ENCODE results near the gene THAP6. TPM values are rescaled to one million over a fixed set of nuclear protein-coding genes. Genes with fewer than 3 reads are reported as not detected.

Gene THAP6
- total and polyA plus RNA-seq, 2 donors (not counting 1 experiment from before 2014, with no cell fraction given) = 8.9 to 38.3 TPM

DNA sequence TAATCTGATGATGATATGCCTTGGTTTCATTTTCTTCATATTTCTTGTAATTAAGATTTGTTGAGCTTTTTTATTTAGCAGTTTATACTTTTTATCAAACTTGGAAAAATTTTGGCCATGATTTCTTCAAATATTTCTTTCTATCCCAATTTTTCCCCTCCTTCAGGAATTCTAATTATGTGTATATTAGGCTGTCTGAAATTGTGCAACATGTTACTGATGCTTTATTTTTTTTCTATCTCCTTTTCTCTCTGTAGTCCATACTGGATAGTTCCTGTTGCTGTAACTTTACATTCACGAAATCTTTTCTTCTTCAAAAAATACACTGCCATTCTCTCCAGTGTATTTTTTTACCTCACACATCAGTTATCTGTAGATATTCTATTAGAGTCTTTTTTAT is 10.8 kb downstream of the THAP6 start:
- peaks cover 3% of the 10 kb centered on the region for H3K79me2 ChIP-seq (ENCODE audit: control insufficient read depth, insufficient read depth, low read length)
- H3K27ac ChIP-seq (ENCODE audit: low read length in 2 of 2) = no peak overlapping the region
- ChIA-PET CTCF (interaction anchor here (1.2 kb wide), 1 partner anchor 564 kb away, joined by 3 read pairs; no protein-coding TSS in a partner anchor), POLR2A (no interaction called here)
- no peaks in the 10 kb centered on the region for H3K9me3 ChIP-seq (ENCODE audit: control extremely low read depth in 1 of 3, control insufficient read depth in 2 of 3, insufficient read depth in 1 of 3, low read length in 2 of 3)
- H3K4me1 Mint-ChIP-seq = peaks cover 3% of the 10 kb centered on the region
- DNase-seq = no peak
- no peaks in the 10 kb centered on the region for H4K20me1 ChIP-seq (ENCODE audit: control insufficient read depth, insufficient read depth, low read length, poor library complexity, severe bottlenecking)
- no peak for ATAC-seq (ENCODE audit: low read depth)
- no peaks in the 10 kb centered on the region for H3K27me3 ChIP-seq (replicated peaks in 1 of 4; ENCODE audit: control extremely low read depth in 1 of 4, control insufficient read depth in 3 of 4, insufficient read depth in 4 of 4, low read length in 3 of 4)
- peaks cover 25 to 53% of the 10 kb centered on the region in 2 experiments for H3K36me3 ChIP-seq (replicated peaks in 1 of 2; ENCODE audit: control extremely low read depth in 1 of 2, control insufficient read depth in 1 of 2, extremely low read depth in 1 of 2, insufficient read depth in 2 of 2, low read length in 1 of 2)
- intact Hi-C loops (cut with micrococcal nuclease) = no loop called here
- H2AFZ ChIP-seq (ENCODE audit: insufficient read depth, low read depth, low read length, poor library complexity, severe bottlenecking) = no peak overlapping the region
- no peaks in the 10 kb centered on the region for H3K9me3 Mint-ChIP-seq (ENCODE audit: insufficient read depth)
- H3K27ac Mint-ChIP-seq = no peak overlapping the region
- H3K4me3 ChIP-seq (ENCODE audit: control extremely low read depth in 1 of 5, extremely low read depth in 1 of 5, insufficient read depth in 1 of 5, low read depth in 2 of 5, low read length in 4 of 5) = no peak overlapping the region
- H3K9ac ChIP-seq (ENCODE audit: low read length) = no peak overlapping the region
- no peaks in the 10 kb centered on the region for H3K27me3 Mint-ChIP-seq
- no peak overlapping the region for H3K4me2 ChIP-seq (replicated peaks; ENCODE audit: low read depth, low read length, poor library complexity, severe bottlenecking)
- H3K4me3 Mint-ChIP-seq = no peak overlapping the region
- no CpG with 5 or more reads among the region's 1 CpG for WGBS (ENCODE audit: insufficient coverage)
- TF ChIP-seq EZH2 (IDR thresholded peaks at IDR 0.05; ENCODE audit: borderline replicate concordance, insufficient read depth, low read depth, low read length, poor library complexity, severe bottlenecking) = no peak
- TF ChIP-seq, protein P1, sequence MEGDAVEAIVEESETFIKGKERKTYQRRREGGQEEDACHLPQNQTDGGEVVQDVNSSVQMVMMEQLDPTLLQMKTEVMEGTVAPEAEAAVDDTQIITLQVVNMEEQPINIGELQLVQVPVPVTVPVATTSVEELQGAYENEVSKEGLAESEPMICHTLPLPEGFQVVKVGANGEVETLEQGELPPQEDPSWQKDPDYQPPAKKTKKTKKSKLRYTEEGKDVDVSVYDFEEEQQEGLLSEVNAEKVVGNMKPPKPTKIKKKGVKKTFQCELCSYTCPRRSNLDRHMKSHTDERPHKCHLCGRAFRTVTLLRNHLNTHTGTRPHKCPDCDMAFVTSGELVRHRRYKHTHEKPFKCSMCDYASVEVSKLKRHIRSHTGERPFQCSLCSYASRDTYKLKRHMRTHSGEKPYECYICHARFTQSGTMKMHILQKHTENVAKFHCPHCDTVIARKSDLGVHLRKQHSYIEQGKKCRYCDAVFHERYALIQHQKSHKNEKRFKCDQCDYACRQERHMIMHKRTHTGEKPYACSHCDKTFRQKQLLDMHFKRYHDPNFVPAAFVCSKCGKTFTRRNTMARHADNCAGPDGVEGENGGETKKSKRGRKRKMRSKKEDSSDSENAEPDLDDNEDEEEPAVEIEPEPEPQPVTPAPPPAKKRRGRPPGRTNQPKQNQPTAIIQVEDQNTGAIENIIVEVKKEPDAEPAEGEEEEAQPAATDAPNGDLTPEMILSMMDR (IDR thresholded peaks at IDR 0.05) = no peak
- no peaks in the 10 kb centered on the region for H3K4me1 ChIP-seq (ENCODE audit: control insufficient read depth in 2 of 2, insufficient read depth in 2 of 2, low read length in 2 of 2)

DNA sequence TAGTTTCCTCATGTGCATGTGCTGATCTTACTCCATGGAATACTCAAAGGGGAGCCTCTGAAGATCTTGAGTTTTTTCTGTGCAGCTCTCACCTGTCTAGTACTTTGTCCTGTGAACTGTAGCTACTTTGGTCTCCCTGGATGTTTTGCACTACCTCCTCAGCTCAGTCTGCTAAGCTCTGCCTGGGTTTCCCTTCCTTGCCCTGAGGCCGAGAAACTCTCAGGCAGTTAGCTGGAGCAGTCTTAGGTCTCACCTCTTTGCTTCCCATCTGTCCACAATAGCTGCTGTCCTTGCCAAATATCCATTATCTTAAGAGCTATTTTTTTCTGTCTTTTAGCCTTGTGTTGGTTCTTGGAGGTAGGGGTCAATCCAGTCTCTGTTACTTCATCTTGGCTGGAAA is 11.6 kb downstream of the THAP6 start:
- ChIA-PET POLR2A (no interaction called here), CTCF (interaction anchor here (1.2 kb wide), 1 partner anchor 565 kb away, joined by 3 read pairs; no protein-coding TSS in a partner anchor)
- Mint-ChIP-seq H3K27me3 (no peaks in the 10 kb centered on the region), H3K27ac (no peak overlapping the region), H3K4me1 (peaks cover 2% of the 10 kb centered on the region), H3K9me3 (ENCODE audit: insufficient read depth) (no peaks in the 10 kb centered on the region), H3K4me3 (no peak overlapping the region)
- intact Hi-C loops (cut with micrococcal nuclease) = no loop called here
- Histone ChIP-seq H3K27me3 (replicated peaks in 1 of 4; ENCODE audit: control extremely low read depth in 1 of 4, control insufficient read depth in 3 of 4, insufficient read depth in 4 of 4, low read length in 3 of 4) (no peaks in the 10 kb centered on the region), H3K4me1 (ENCODE audit: control insufficient read depth in 2 of 2, insufficient read depth in 2 of 2, low read length in 2 of 2) (no peaks in the 10 kb centered on the region), H3K36me3 (replicated peaks in 1 of 2; ENCODE audit: control extremely low read depth in 1 of 2, control insufficient read depth in 1 of 2, extremely low read depth in 1 of 2, insufficient read depth in 2 of 2, low read length in 1 of 2) (peaks cover 26 to 57% of the 10 kb centered on the region in 2 experiments), H4K20me1 (ENCODE audit: control insufficient read depth, insufficient read depth, low read length, poor library complexity, severe bottlenecking) (no peaks in the 10 kb centered on the region), H3K4me2 (replicated peaks; ENCODE audit: low read depth, low read length, poor library complexity, severe bottlenecking) (no peak overlapping the region), H3K9ac (ENCODE audit: low read length) (no peak overlapping the region), H3K9me3 (ENCODE audit: control extremely low read depth in 1 of 3, control insufficient read depth in 2 of 3, insufficient read depth in 1 of 3, low read length in 2 of 3) (no peaks in the 10 kb centered on the region), H3K27ac (ENCODE audit: low read length in 2 of 2) (no peak overlapping the region), H3K79me2 (ENCODE audit: control insufficient read depth, insufficient read depth, low read length) (peaks cover 3% of the 10 kb centered on the region), H2AFZ (ENCODE audit: insufficient read depth, low read depth, low read length, poor library complexity, severe bottlenecking) (no peak overlapping the region), H3K4me3 (ENCODE audit: control extremely low read depth in 1 of 5, extremely low read depth in 1 of 5, insufficient read depth in 1 of 5, low read depth in 2 of 5, low read length in 4 of 5) (no peak overlapping the region)
- 100% methylated on average over 1 of the region's 1 CpG for WGBS (ENCODE audit: insufficient coverage)
- ATAC-seq (ENCODE audit: low read depth) (no peak), DNase-seq (no peak)
- no peak for TF ChIP-seq EZH2 (IDR thresholded peaks at IDR 0.05; ENCODE audit: borderline replicate concordance, insufficient read depth, low read depth, low read length, poor library complexity, severe bottlenecking)
- TF ChIP-seq, protein P1 (IDR thresholded peaks at IDR 0.05) = no peak
